Mesendoderm (in vitro differentiated cells): ENCODE measurements around the gene LYL1.
A peak's percentile ranks its signal among the peaks of the same experiment; 100 is the strongest.

Experiments used
- DNase-seq: peaks from one replicate; pipeline ENCODE4 v3.0.0; 2013
- H2AK5ac ChIP-seq: 2 replicates; pipeline ENCODE4 v1.6.1; 2013; ENCODE audit warnings: low read length, inconsistent platforms
- H2BK120ac ChIP-seq: 2 replicates; pipeline ENCODE4 v1.6.1; 2013; ENCODE audit warnings: low read depth, mild to moderate bottlenecking, low read length, moderate library complexity, mixed read lengths
- H2BK15ac ChIP-seq: replicated peaks from 2 replicates; pipeline ENCODE4 v1.6.1; 2013; ENCODE audit warnings: low read depth, mild to moderate bottlenecking, moderate library complexity
- H2BK5ac ChIP-seq: 2 replicates; pipeline ENCODE4 v1.6.1; 2013; ENCODE audit warnings: low read length, inconsistent platforms
- H3K18ac ChIP-seq: 2 replicates; pipeline ENCODE4 v1.6.1; 2013; ENCODE audit warnings: mild to moderate bottlenecking, low read length, mixed read lengths
- H3K23ac ChIP-seq: one replicate; pipeline ENCODE4 v1.6.1; 2013; ENCODE audit warnings: low read length
- H3K27ac ChIP-seq: 2 replicates; pipeline ENCODE4 v1.5.1; 2013; ENCODE audit warnings: low read depth, mild to moderate bottlenecking, inconsistent platforms, low read length, moderate library complexity
- H3K27me3 ChIP-seq: 2 replicates; pipeline ENCODE4 v1.6.1; 2013; ENCODE audit warnings: low read length, control low read depth, mild to moderate bottlenecking, inconsistent platforms; ENCODE audit not compliant: insufficient read depth, poor library complexity
- H3K36me3 ChIP-seq: 2 replicates; pipeline ENCODE4 v1.6.1; 2013; ENCODE audit warnings: low read length, inconsistent platforms; ENCODE audit not compliant: control insufficient read depth, insufficient read depth
- H3K4ac ChIP-seq: one replicate; pipeline ENCODE4 v1.6.1; 2013; ENCODE audit warnings: low read depth, mild to moderate bottlenecking, low read length, moderate library complexity
- H3K4me1 ChIP-seq: 2 replicates; pipeline ENCODE4 v1.6.1; 2013; ENCODE audit warnings: low read depth, low read length, inconsistent platforms; ENCODE audit not compliant: control insufficient read depth
- H3K4me2 ChIP-seq: 2 replicates; pipeline ENCODE4 v1.6.1; 2013; ENCODE audit warnings: low read length
- H3K4me3 ChIP-seq: 2 replicates; pipeline ENCODE4 v1.5.1; 2013; ENCODE audit warnings: mild to moderate bottlenecking, low read length
- H3K56ac ChIP-seq: one replicate; pipeline ENCODE4 v1.6.1; 2013; ENCODE audit warnings: low read length
- H3K79me1 ChIP-seq: 2 replicates; pipeline ENCODE4 v1.6.1; 2013; ENCODE audit warnings: low read length, inconsistent platforms
- H3K79me2 ChIP-seq: 2 replicates; pipeline ENCODE4 v1.6.1; 2013; ENCODE audit warnings: mild to moderate bottlenecking, low read length; ENCODE audit not compliant: control insufficient read depth, insufficient read depth
- H3K9ac ChIP-seq: 2 replicates; pipeline ENCODE4 v1.6.1; 2013; ENCODE audit warnings: low read length, inconsistent platforms
- H4K5ac ChIP-seq: one replicate; pipeline ENCODE4 v1.6.1; 2013; ENCODE audit warnings: low read length
- H4K8ac ChIP-seq: one replicate; pipeline ENCODE4 v1.6.1; 2013; ENCODE audit warnings: low read depth, mild to moderate bottlenecking, control low read depth, low read length, moderate library complexity
- WGBS: extraction: QIAGEN DNeasy Blood & Tissue Kit; methylation state at CpG from one replicate; pipeline ENCODE4 v1.1.7; 2013; ENCODE audit warnings: low lambda C conversion rate, missing lambda C conversion rate; ENCODE audit not compliant: insufficient coverage; ENCODE audit errors: extremely low coverage; 5-methylcytosine and 5-hydroxymethylcytosine counted together

The LYL1 gene

DNA sequence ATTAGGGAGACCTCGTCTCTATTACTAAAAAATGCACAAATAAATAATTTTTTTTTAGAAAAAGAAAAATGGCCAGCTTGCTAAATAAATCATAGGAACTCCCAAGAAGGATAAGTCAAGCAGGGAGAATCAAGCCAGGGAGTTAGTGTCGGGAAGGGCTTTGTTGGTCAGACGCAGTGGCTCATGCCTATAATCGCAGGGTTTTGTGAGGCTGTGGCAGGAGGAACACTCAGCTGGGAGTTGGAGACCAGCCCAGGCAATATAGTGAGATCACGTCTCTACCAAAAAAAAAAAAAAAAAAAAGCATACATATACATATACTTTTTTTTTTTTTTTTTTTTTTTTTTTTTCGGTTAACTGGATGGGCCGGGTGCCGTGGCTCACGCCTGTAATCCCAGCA lies 24.4 kb upstream of the LYL1 start:
- Histone ChIP-seq H2BK5ac (no peak overlapping the region), H3K4me3 (no peak overlapping the region), H3K36me3 (peaks cover 2% of the 10 kb centered on the region), H4K8ac (no peak overlapping the region), H2AK5ac (no peak overlapping the region), H2BK120ac (no peak overlapping the region), H3K27me3 (no peaks in the 10 kb centered on the region), H3K23ac (no peak overlapping the region), H3K79me1 (peaks cover 36% of the 10 kb centered on the region), H3K18ac (no peak overlapping the region), H3K4me2 (no peak overlapping the region), H3K9ac (no peak overlapping the region), H3K4me1 (no peaks in the 10 kb centered on the region), H3K4ac (no peak overlapping the region), H3K27ac (no peak overlapping the region), H3K79me2 (peaks cover 78% of the 10 kb centered on the region), H2BK15ac (no peak overlapping the region), H4K5ac (no peak overlapping the region), H3K56ac (no peak overlapping the region)
- WGBS = no CpG with 5 or more reads among the region's 9 CpGs
- no peak for DNase-seq

DNA sequence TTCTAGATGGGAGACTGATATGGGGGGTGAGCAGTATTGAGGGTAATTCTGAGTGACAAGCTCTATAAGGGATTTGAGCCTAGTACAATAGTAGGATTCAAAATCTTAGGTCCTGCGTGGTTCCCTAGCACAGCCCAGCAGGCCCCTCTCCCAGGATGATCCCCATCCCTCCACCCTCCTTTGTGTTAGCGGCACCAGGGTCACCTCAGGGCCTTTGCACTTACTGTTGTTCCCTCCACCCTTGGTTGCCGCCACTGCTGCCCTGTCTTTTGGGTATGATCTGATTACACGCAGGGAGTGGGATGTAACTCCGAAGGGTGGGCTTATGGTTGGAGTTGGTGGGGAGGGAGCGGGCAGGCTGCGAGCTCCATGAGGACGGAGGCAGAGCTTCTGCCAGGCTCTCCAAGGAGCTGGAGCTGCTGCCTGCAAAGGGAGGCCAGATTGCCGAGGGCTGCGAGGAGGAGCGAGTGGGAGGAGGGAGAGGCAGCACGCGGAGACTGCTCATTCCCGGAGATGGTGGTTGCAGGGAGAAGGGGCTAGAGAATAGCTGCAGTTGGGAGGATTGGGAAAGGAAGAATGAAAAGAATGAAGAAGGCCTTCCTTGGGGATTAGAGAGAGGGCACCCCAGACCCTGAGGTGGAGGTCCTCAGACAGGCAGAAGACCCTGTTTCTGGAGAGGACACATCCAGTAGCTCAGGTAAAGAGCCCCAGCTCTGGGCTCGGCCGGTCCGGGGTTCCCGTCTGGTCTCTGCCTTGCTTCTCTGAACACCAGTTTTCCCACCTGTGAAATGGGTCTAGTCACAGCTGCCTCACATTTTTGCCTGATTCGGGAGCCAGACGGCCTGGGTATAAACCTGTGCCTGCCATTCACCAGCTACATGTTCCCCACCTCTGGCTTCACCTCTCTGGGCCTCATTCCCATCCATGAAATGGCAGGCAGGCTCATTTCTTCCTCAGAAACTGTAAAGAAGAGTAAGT lies 20.6 kb upstream of the LYL1 start:
- Histone ChIP-seq H4K5ac (no peak overlapping the region), H3K18ac (no peak overlapping the region), H3K56ac (no peak overlapping the region), H3K4me3 (no peak overlapping the region), H3K27ac (no peak overlapping the region), H3K36me3 (peaks cover 3% of the 10 kb centered on the region), H3K79me1 (peaks cover 33% of the 10 kb centered on the region), H2AK5ac (no peak overlapping the region), H3K9ac (no peak overlapping the region), H3K27me3 (no peaks in the 10 kb centered on the region), H2BK5ac (no peak overlapping the region), H3K23ac (no peak overlapping the region), H3K79me2 (peaks cover 83% of the 10 kb centered on the region), H3K4me2 (no peak overlapping the region), H2BK120ac (no peak overlapping the region), H3K4me1 (peaks cover 13% of the 10 kb centered on the region), H3K4ac (no peak overlapping the region), H2BK15ac (no peak overlapping the region), H4K8ac (no peak overlapping the region)
- WGBS = no CpG with 5 or more reads among the region's 20 CpGs
- DNase-seq = no peak

DNA sequence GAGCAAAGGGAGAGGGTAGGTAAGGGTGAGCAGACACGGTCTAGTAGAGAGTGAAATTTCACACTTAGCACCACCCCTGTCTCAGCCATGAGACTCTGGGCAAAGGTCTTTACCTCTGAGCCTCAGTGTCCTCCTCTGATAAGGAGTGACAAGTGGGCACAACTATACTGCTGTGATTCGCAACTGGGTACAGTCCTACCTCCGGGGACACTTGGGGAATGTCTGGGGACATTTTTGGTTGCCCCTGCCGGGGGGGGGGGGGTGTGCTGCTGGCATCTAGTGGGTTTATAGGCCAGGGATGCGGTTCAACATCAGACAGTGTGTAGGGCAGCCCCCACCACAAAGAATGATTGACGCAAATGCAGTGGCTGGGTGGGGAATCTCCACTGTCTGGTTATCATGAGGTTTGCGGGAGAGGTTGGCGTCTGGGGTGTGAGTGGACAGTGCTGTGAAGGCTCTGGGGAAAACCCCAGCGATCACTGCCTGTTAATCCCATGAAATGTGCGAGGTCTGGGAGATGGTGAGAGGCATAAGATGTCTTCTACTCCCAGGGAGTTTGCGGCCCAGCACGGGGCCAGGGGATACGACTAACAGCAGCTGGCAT lies 19.7 kb upstream of the LYL1 start:
- Histone ChIP-seq H2BK5ac (no peak overlapping the region), H3K9ac (no peak overlapping the region), H3K18ac (no peak overlapping the region), H3K4me3 (no peak overlapping the region), H2BK120ac (no peak overlapping the region), H4K5ac (no peak overlapping the region), H3K56ac (no peak overlapping the region), H3K79me1 (peaks cover 31% of the 10 kb centered on the region), H3K36me3 (peaks cover 3% of the 10 kb centered on the region), H3K4me1 (peaks cover 13% of the 10 kb centered on the region), H3K4ac (no peak overlapping the region), H2AK5ac (no peak overlapping the region), H3K4me2 (no peak overlapping the region), H2BK15ac (no peak overlapping the region), H3K27ac (no peak overlapping the region), H3K79me2 (peaks cover 76% of the 10 kb centered on the region), H3K27me3 (no peaks in the 10 kb centered on the region), H4K8ac (no peak overlapping the region), H3K23ac (no peak overlapping the region)
- DNase-seq = no peak
- WGBS = no CpG with 5 or more reads among the region's 13 CpGs

DNA sequence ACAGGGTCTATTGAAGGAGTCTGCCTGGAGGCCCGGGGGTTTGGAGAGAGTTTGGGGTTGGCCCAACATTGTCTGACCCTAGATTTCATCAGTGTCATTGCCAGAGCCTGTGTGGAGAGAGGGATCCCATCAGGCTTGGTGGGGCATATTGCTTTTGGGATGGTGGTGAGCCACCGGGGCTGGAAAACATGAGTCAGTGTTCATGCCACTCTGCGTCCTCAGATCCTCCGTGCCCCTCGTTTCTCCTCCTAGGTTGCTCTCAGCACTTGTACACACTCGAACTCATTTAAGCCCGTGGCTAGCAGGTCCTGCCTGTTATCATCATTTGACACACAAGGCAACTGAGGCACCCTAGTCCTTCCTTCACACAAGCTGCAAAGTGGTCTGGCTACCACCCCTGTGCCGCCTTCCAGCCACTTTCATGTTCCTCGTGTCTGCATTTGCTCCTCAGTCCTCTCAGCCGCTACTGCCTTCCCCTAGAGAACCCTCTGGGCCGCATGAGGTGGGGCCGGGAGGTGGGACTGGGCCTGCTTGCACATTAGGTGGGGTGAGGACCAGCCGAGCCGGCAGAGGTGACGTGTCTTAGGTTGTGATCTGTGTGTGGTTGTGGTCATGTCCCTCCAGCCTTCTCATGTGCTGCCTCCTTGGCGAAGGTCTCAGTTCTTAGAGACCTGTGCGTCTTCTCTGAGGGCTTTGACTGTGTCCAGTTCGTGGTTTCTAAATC lies 19.1 kb upstream of the LYL1 start:
- no peak overlapping the region for H2BK120ac ChIP-seq
- H4K8ac ChIP-seq = no peak overlapping the region
- H3K9ac ChIP-seq = no peak overlapping the region
- H2BK15ac ChIP-seq = no peak overlapping the region
- peaks cover 3% of the 10 kb centered on the region for H3K36me3 ChIP-seq
- no peak overlapping the region for H3K27ac ChIP-seq
- H3K4ac ChIP-seq = no peak overlapping the region
- peaks cover 72% of the 10 kb centered on the region for H3K79me2 ChIP-seq
- H3K56ac ChIP-seq = peak overlapping the region; percentile 49
- H3K23ac ChIP-seq = peak overlapping the region; percentile 45
- H2AK5ac ChIP-seq = no peak overlapping the region
- peaks cover 13% of the 10 kb centered on the region for H3K4me1 ChIP-seq
- no peak overlapping the region for H3K18ac ChIP-seq
- peaks cover 30% of the 10 kb centered on the region for H3K79me1 ChIP-seq
- H3K4me2 ChIP-seq = no peak overlapping the region
- no peak for DNase-seq
- H3K4me3 ChIP-seq = no peak overlapping the region
- WGBS = no CpG with 5 or more reads among the region's 18 CpGs
- no peak overlapping the region for H2BK5ac ChIP-seq
- no peaks in the 10 kb centered on the region for H3K27me3 ChIP-seq
- no peak overlapping the region for H4K5ac ChIP-seq

DNA sequence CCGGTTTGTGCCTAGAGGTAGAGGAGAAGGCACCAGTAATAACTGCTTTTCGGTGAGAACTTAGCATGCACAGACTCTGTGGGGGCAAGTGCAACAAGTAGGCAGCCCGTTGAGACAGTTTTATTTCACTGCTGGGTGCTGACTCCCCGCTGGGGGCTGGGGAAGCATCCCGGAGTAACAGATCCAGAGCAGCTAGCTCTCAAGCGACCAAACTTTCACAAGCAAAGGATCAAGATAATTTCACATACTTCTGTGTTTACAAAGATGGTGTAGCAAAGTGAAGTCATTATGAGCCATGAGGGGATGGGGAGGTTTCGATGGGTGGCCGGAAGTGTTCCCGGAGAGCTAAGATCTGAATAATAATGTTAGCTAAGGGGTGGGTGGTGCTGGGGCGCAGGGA lies 18.2 kb upstream of the LYL1 start:
- Histone ChIP-seq H2AK5ac (no peak overlapping the region), H3K4me1 (peaks cover 13% of the 10 kb centered on the region), H2BK5ac (no peak overlapping the region), H4K8ac (no peak overlapping the region), H3K4ac (no peak overlapping the region), H3K27me3 (no peaks in the 10 kb centered on the region), H3K79me1 (peaks cover 25% of the 10 kb centered on the region), H3K56ac (no peak overlapping the region), H4K5ac (no peak overlapping the region), H3K27ac (no peak overlapping the region), H2BK15ac (no peak overlapping the region), H3K79me2 (peaks cover 68% of the 10 kb centered on the region), H3K36me3 (peaks cover 3% of the 10 kb centered on the region), H3K18ac (no peak overlapping the region), H3K23ac (no peak overlapping the region), H3K4me3 (no peak overlapping the region), H3K9ac (peak overlapping the region; percentile 22), H3K4me2 (peak overlapping the region; percentile 6), H2BK120ac (no peak overlapping the region)
- WGBS = no CpG with 5 or more reads among the region's 10 CpGs
- no peak for DNase-seq
